Thymus (tissue), 11 donors: ENCODE measurements around the gene SLC16A5. TPM values are rescaled to one million over a fixed set of nuclear protein-coding genes. Genes with fewer than 3 reads are reported as not detected.

Source experiments
- DNase-seq, 9 donors: peaks; one replicate each; pipeline ENCODE4 v3.0.0-alpha.2; 2013; ENCODE audit warnings: low spot score in 9 of 9, low read depth in 6 of 9, missing footprints in 1 of 9
- H3K27ac ChIP-seq, 2 donors: one replicate each; pipeline ENCODE4 v1.5.1; 2013; ENCODE audit warnings: control low read depth in 1 of 2, low read depth in 1 of 2, low read length in 1 of 2, mild to moderate bottlenecking in 1 of 2, moderate library complexity in 1 of 2
- H3K27me3 ChIP-seq, 2 donors: one replicate each; pipeline ENCODE4 v1.5.1; 2013; ENCODE audit warnings: low read length in 1 of 2; ENCODE audit not compliant: control insufficient read depth in 2 of 2, insufficient read depth in 1 of 2
- H3K36me3 ChIP-seq, 2 donors: one replicate each; pipeline ENCODE4 v1.5.1; 2013; ENCODE audit warnings: low read length in 1 of 2, mild to moderate bottlenecking in 1 of 2, moderate library complexity in 1 of 2; ENCODE audit not compliant: control insufficient read depth in 2 of 2, insufficient read depth in 2 of 2
- H3K4me1 ChIP-seq, 2 donors: one replicate each; pipeline ENCODE4 v1.5.1; 2013; ENCODE audit warnings: low read length in 2 of 2; ENCODE audit not compliant: control insufficient read depth in 2 of 2, insufficient read depth in 2 of 2
- H3K4me3 ChIP-seq, 2 donors: one replicate each; pipeline ENCODE4 v1.5.1; 2013; ENCODE audit warnings: low read length in 2 of 2, control low read depth in 1 of 2, mild to moderate bottlenecking in 1 of 2
- H3K9me3 ChIP-seq, 2 donors: one replicate each; pipeline ENCODE4 v1.5.1; 2013; ENCODE audit warnings: low read length in 1 of 2, mild to moderate bottlenecking in 1 of 2; ENCODE audit not compliant: control insufficient read depth in 2 of 2, insufficient read depth in 1 of 2
- WGBS: extraction: QIAGEN DNeasy Blood & Tissue Kit; methylation state at CpG from one replicate; pipeline ENCODE4 v1.1.7; 2013; 5-methylcytosine and 5-hydroxymethylcytosine counted together
- polyA plus RNA-seq: library from polyadenylated mRNA; stranded (reverse); fragments of 200-250 nt; gene quantifications from one replicate; pipeline ENCODE4 v1.2.3, GENCODE V29; 2013
- total RNA-seq: library from RNA; stranded (reverse); fragments of 120-200 nt; gene quantifications from one replicate; pipeline ENCODE4 v1.2.4, GENCODE V29; 2013
- donor health status: healthy.

Gene SLC16A5
- total and polyA plus RNA-seq, 2 donors = 0.76 to 5.0 TPM

- no peak for DNase-seq
- no peak overlapping the region for H3K27ac ChIP-seq
- H3K4me1 ChIP-seq = peaks cover 5 to 25% of the 10 kb centered on the region in 2 donors
- H3K27me3 ChIP-seq = peaks cover 0 to 12% of the 10 kb centered on the region in 2 donors
- H3K9me3 ChIP-seq = peaks cover 0 to 8% of the 10 kb centered on the region in 2 donors
- WGBS = 94% methylated on average over 19 of the region's 19 CpGs
- peaks cover 0 to 3% of the 10 kb centered on the region in 2 donors for H3K36me3 ChIP-seq
- no peak overlapping the region for H3K4me3 ChIP-seq
Measured at GRCh38 chr17:75090871-75091854, 3.4 kb downstream of the SLC16A5 start.

- 94% methylated on average over 10 of the region's 10 CpGs for WGBS
- H3K27me3 ChIP-seq = peaks cover 0 to 12% of the 10 kb centered on the region in 2 donors
- H3K9me3 ChIP-seq = peaks cover 0 to 8% of the 10 kb centered on the region in 2 donors
- DNase-seq = no peak
- no peak overlapping the region for H3K4me3 ChIP-seq
- peaks cover 0 to 3% of the 10 kb centered on the region in 2 donors for H3K36me3 ChIP-seq
- peaks cover 5 to 25% of the 10 kb centered on the region in 2 donors for H3K4me1 ChIP-seq
- H3K27ac ChIP-seq = no peak overlapping the region
Measured at GRCh38 chr17:75091855-75092327, 4.1 kb downstream of the SLC16A5 start.

- Histone ChIP-seq H3K9me3 (peaks cover 0 to under 1% of the 10 kb centered on the region in 2 donors), H3K27me3 (peaks cover 0 to 2% of the 10 kb centered on the region in 2 donors), H3K27ac (no peak overlapping the region), H3K4me1 (peaks cover 2 to 10% of the 10 kb centered on the region in 2 donors), H3K4me3 (no peak overlapping the region), H3K36me3 (peaks cover 0 to 3% of the 10 kb centered on the region in 2 donors)
- no peak for DNase-seq
- WGBS = 97% methylated on average over 18 of the region's 18 CpGs
Measured at GRCh38 chr17:75093548-75094158, 5.9 kb downstream of the SLC16A5 start.

GRCh38 chr17:75094871-75095399, 7.2 kb downstream of the SLC16A5 start:
- no peak overlapping the region for H3K27ac ChIP-seq
- no peak for DNase-seq
- no peaks in the 10 kb centered on the region for H3K27me3 ChIP-seq
- H3K36me3 ChIP-seq = peaks cover 0 to 3% of the 10 kb centered on the region in 2 donors
- H3K9me3 ChIP-seq = no peaks in the 10 kb centered on the region
- no peak overlapping the region for H3K4me3 ChIP-seq
- peaks cover 0 to 4% of the 10 kb centered on the region in 2 donors for H3K4me1 ChIP-seq
- 89% methylated on average over 16 of the region's 16 CpGs for WGBS

GRCh38 chr17:75096082-75096625, 8.4 kb downstream of the SLC16A5 start:
- H3K27me3 ChIP-seq = no peaks in the 10 kb centered on the region
- DNase-seq = peak in 1 of 9 donors; percentile 27
- H3K4me3 ChIP-seq = no peak overlapping the region
- H3K9me3 ChIP-seq = no peaks in the 10 kb centered on the region
- WGBS = 63% methylated on average over 14 of the region's 14 CpGs
- peaks cover 0 to 4% of the 10 kb centered on the region in 2 donors for H3K4me1 ChIP-seq
- H3K27ac ChIP-seq = no peak overlapping the region
- H3K36me3 ChIP-seq = peaks cover 0 to 9% of the 10 kb centered on the region in 2 donors

GRCh38 chr17:75097865-75098264, 10.1 kb downstream of the SLC16A5 start:
- Histone ChIP-seq H3K27ac (no peak overlapping the region), H3K4me1 (no peaks in the 10 kb centered on the region), H3K9me3 (no peaks in the 10 kb centered on the region), H3K4me3 (no peak overlapping the region), H3K36me3 (peaks cover 0 to 9% of the 10 kb centered on the region in 2 donors), H3K27me3 (peaks cover 0 to 6% of the 10 kb centered on the region in 2 donors)
- WGBS = over 99% methylated on average over 7 of the region's 7 CpGs
- no peak for DNase-seq

- peaks cover 0 to 6% of the 10 kb centered on the region in 2 donors for H3K27me3 ChIP-seq
- no peak overlapping the region for H3K4me3 ChIP-seq
- no peak overlapping the region for H3K27ac ChIP-seq
- H3K9me3 ChIP-seq = no peaks in the 10 kb centered on the region
- peaks cover 0 to 9% of the 10 kb centered on the region in 2 donors for H3K36me3 ChIP-seq
- 94% methylated on average over 7 of the region's 7 CpGs for WGBS
- H3K4me1 ChIP-seq = no peaks in the 10 kb centered on the region
- DNase-seq = no peak
Measured at GRCh38 chr17:75098861-75099260, 11.1 kb downstream of the SLC16A5 start.

- H3K36me3 ChIP-seq = peaks cover 0 to 7% of the 10 kb centered on the region in 2 donors
- no peaks in the 10 kb centered on the region for H3K9me3 ChIP-seq
- H3K4me1 ChIP-seq = no peaks in the 10 kb centered on the region
- no peak overlapping the region for H3K27ac ChIP-seq
- DNase-seq = no peak
- no peak overlapping the region for H3K4me3 ChIP-seq
- WGBS = 97% methylated on average over 31 of the region's 31 CpGs
- H3K27me3 ChIP-seq = peaks cover 0 to 6% of the 10 kb centered on the region in 2 donors
Measured at GRCh38 chr17:75099881-75100595, 12.3 kb downstream of the SLC16A5 start.
